GM19452 (cell line): Measurements from ENCODE around the gene NR2C2AP.
"Not testable (repeated sequence)": the region's sequence is repeated elsewhere in the genome, so short reads cannot be mapped to it uniquely, and the experiment has no call there.

Source experiments
- ATAC-seq: cut with Tn5 transposase; IDR thresholded peaks from one replicate; pipeline ENCODE4 v1.9.1; 2021; ENCODE audit not compliant: unreplicated experiment

The NR2C2AP gene

GRCh38 chr19:19185853-19186740, 17.1 kb downstream of the NR2C2AP start:
- no peak for ATAC-seq

- no peak for ATAC-seq
Observed at GRCh38 chr19:19181488-19181998, 21.7 kb downstream of the NR2C2AP start.

- ATAC-seq, result no peak
Observed at GRCh38 chr19:19179548-19180441, 23.4 kb downstream of the NR2C2AP start.

GRCh38 chr19:19176950-19177349, 26.3 kb downstream of the NR2C2AP start:
- no peak for ATAC-seq

GRCh38 chr19:19173243-19173642, 30.0 kb downstream of the NR2C2AP start:
- not testable (repeated sequence) for ATAC-seq

- no peak for ATAC-seq
Observed at GRCh38 chr19:19171821-19172532, 31.2 kb downstream of the NR2C2AP start.

GRCh38 chr19:19170873-19171672, 32.1 kb downstream of the NR2C2AP start:
- no peak for ATAC-seq

- peak; percentile 81 for ATAC-seq
Observed at GRCh38 chr19:19170053-19170872, 33.0 kb downstream of the NR2C2AP start, which contains the start of gene MEF2B. Gene MEF2B, minus strand, starts transcription at chr19:19170263. Its CDS starts 19,528 bp downstream, at chr19:19150735.

- no peak for ATAC-seq
Observed at GRCh38 chr19:19169236-19170052, 33.8 kb downstream of the NR2C2AP start.

- ATAC-seq, result no peak
Observed at GRCh38 chr19:19167612-19168011, 35.6 kb downstream of the NR2C2AP start.

GRCh38 chr19:19165396-19165795, 37.8 kb downstream of the NR2C2AP start:
- no peak for ATAC-seq

GRCh38 chr19:19162495-19162894, 40.7 kb downstream of the NR2C2AP start:
- ATAC-seq, result no peak

GRCh38 chr19:19160461-19161035, 42.7 kb downstream of the NR2C2AP start:
- ATAC-seq, result no peak

- no peak for ATAC-seq
Observed at GRCh38 chr19:19159534-19159933, 43.7 kb downstream of the NR2C2AP start.

- no peak for ATAC-seq
Observed at GRCh38 chr19:19157808-19158207, 45.4 kb downstream of the NR2C2AP start.

GRCh38 chr19:19155495-19156219, 47.6 kb downstream of the NR2C2AP start:
- peak; percentile 69 for ATAC-seq

- ATAC-seq, result no peak
Observed at GRCh38 chr19:19154768-19155494, 48.3 kb downstream of the NR2C2AP start.
